ENCODE results near the gene NHSL2.

Gene NHSL2

GRCh38 chrX:71992711-71993110, 82.1 kb downstream of the NHSL2 start:
- DNase-seq, result no peak

DNA sequence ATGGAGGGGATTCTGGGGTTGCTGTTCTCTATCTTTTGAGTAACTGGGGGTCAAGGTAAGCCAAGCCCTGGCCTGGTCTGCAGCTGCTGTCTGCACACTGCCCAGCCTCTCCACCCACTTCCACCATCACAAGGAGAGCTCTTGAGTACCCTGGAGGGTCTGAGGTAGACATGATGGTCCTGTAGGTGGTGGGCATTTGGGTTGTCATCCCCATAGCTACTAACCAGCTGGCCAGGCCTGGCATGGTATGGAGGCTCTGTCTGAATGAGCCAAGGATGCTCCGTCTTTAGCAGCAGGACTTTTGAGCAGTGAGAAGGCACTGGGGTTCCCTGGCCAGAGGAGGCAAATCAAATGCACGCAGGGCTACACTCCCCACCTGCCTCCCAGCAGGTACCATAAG, 82.7 kb downstream of the NHSL2 start:
- no peak for DNase-seq

DNA sequence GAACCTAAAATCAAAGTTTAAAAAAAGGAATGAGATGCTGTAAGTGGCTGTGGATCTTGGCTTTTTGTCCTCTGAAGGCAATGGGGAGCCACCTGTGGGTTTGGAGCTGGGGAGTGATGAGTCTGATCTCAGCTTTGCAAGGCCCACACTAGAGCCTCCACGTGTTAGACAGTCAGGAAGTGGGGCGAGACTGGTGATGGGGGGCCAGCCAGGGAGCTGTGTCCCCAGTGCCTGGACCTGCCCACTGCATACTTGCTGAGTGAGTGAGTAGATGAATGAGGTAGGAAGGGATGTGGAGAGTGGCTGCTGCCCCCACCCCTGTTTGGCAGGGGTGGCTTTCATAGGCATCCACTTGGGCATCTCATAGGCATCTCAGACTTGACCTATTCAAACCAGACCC, 84.0 kb downstream of the NHSL2 start:
- no peak for DNase-seq

DNA sequence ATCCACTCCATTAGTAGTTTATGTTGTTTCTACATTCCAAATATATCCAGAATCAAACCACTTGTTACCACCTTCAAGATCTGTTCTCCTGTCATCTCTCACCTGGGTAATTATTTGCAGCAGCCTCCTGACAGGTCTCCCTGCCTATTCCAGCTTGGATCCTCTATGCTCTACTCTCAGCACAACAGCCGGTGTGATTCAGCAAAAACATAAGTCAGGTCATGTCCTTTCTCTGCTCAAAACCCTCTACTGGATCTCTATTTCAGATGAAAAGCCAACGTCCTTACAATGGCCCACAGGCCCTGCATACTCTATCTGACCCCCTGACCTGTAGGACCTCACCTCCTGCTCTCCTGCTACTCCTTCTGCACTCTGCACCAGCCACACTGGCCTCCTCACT, 84.5 kb downstream of the NHSL2 start:
- no peak for DNase-seq

- no peak for DNase-seq
Observed at GRCh38 chrX:71996136-71996535, 85.5 kb downstream of the NHSL2 start.

- DNase-seq, result peak; percentile 70
Observed at GRCh38 chrX:71996826-71997225, 86.2 kb downstream of the NHSL2 start.

GRCh38 chrX:71997320-71997719, 86.7 kb downstream of the NHSL2 start:
- DNase-seq, result no peak

GRCh38 chrX:71998836-71999509, 88.3 kb downstream of the NHSL2 start:
- DNase-seq, result no peak

DNA sequence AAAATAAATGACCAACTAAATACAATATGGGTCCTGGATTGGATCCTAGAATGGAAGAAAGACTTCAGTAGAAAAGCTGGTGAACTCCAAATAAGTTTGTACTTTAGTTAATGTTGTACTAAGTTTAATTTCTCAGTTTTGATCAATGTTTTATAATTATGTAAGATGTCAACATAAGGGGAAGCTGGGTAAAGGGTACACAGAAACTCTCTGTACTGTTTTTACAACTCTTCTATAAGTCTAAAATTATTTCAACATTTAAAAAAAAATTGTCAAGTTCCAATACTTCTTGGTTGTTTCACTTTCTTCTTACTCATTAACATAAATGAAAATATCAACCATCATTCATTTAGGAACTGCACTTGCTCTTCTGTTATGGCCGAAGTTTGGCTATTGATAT, 88.9 kb downstream of the NHSL2 start:
- DNase-seq, result no peak

DNA sequence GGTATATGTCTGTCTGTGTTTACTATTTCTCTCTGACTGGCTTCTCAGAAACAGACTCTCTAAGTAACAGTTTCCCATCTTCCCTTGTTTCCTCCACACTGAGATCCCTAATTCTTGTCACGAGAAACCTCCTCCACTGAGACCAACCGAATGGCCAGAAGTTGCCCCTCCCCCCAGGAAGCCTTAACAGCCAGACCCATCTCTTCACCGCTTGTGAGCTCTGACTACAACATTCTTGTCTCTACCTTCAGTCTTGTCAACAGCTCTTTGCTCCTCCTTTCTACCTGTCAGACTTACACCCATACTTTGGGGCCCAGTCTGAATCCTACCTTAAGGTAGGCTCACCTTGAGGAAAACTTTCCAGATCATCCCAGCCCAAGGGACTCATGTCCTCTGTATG, 90.8 kb downstream of the NHSL2 start:
- no peak for DNase-seq

DNA sequence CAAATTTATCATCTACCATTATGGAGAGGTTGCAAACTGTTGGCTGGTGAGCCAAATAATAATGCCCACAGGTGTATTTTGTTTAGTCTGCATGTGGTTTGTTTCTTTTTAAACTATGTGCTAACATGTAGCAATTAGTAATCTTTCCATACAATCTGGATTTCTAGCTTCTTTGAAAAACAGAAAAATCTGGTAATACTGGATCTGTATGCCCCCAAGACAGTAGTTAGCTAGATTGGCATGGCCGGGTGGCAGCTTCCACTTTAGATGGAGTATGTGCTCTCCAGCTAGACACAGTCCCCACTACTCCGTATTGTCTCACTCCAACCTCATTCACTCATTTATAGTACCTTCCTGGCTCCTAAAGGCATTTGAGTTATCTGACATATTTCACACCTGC, 91.3 kb downstream of the NHSL2 start:
- no peak for DNase-seq

GRCh38 chrX:72002875-72003274, 92.2 kb downstream of the NHSL2 start:
- DNase-seq, result no peak

DNA sequence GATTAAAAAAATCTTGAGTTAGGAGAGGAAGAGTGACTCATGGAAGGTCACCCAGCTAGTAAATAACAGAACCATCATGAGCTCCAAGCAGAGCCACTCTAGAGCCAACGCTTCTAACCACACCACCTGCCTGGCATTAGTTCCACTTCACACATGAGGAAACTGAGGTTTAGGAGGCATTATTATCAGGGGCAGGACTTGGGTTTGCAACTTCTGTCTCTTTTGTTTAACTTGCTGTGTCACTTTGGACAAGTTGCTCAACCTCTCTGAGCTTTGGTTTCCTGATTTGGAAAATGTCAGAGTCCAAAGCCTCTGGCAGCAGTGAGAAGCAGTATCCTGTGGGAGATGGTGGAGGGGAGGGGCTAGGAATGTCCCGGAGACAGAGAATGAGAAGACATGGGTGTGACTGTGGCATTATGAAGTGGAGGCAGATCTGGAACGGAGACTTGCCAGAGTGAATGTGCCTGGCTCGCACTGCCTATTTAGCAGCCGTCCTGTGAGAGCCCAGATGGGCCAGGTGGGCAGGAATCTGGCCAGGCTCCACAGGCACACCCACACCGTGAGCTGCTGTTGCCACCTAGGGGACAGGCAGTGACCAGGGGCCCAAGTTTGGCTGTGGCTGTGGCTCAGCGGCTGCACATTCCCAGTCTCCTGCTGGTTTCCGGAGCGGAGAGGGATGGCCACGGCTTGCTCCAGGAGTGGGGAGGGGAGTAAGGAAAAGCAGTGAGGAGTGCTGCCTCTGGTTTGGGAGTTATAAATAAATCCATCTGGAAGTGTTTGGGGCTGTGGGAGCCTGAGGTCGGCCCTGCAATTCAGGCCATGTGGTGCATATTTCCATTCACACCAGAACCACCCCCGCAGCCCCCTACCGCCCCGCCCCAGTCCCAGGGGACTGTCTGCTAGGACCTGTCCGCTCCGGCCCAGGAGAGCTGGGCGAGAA, 93.4 kb downstream of the NHSL2 start:
- DNase-seq, result peak; percentile 84

DNA sequence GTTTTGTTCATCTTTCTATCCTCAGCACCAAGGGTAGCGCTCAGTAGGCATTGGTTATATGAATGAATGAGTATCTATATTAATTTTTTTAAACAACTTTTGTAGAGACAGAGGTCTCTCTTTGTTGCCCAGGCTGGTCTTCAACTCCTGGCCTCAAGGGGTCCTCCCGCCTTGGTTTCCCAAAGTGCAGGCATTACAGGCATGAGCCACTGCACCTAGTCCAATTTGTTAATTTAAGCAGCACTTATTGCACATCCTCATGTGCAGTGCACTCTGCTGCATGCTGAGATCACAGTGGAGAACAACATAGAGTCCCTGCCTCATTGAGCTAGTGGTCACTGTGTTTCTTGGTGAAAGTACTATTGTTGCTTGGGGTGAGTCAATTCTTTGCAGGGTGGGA, 94.4 kb downstream of the NHSL2 start:
- no peak for DNase-seq

- no peak for DNase-seq
Observed at GRCh38 chrX:72006461-72006860, 95.8 kb downstream of the NHSL2 start.

DNA sequence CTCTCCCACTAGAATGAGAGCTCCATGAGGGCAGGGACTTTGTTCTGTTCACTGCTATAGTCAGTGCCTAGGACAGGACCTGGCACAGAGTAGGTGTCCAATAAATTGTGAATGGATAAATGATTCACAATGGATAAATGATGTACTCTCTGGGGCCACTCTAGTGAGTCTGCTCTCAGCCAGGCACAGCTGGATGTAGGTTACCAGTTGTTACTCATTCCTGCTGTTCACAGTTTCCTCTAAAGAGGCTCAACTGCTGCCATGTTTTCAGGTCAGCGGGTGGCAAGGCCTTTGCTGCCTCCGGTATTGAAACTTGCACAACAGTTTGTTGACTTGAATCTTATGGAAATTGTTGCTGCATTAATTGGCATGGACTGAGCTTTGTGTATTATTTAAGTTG, 99.1 kb downstream of the NHSL2 start:
- no peak for DNase-seq

- DNase-seq, result no peak
Observed at GRCh38 chrX:72011734-72012133, 101.1 kb downstream of the NHSL2 start.

- DNase-seq, result no peak
Observed at GRCh38 chrX:72015383-72015782, 104.7 kb downstream of the NHSL2 start.

- DNase-seq, result no peak
Observed at GRCh38 chrX:72016881-72017783, 106.5 kb downstream of the NHSL2 start.

- DNase-seq, result peak; percentile 89
Observed at GRCh38 chrX:72018277-72019112, 107.8 kb downstream of the NHSL2 start.

- no peak for DNase-seq
Observed at GRCh38 chrX:72019487-72019886, 108.8 kb downstream of the NHSL2 start.

DNA sequence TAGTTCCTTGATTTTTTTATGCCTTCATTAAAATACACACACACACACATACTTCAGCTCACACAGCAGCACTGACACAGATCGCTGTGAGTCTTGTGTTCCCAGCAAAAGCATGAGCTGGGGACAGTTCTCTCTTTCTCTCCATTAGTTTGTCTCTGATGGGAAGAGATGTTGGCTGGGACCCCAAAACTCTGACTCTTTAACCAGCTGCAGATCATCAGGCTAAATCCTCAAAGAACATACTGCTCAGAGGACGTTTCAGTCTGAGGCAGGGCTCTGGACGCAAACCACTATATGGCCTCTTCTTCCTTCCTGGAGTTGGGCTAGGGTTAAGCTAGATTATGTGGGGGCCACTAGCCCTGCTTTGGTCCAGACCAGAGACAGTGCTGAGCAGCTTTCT, 109.6 kb downstream of the NHSL2 start:
- DNase-seq, result peak; percentile 49

Measured in left hindlimb (tissue), 1 donor.